GM21576 (cell line): Measurements from ENCODE around the gene TENT5C.

Source experiments
- ATAC-seq: cut with Tn5 transposase; IDR thresholded peaks from one replicate; pipeline ENCODE4 v1.9.1; 2021; ENCODE audit warnings: mild to moderate bottlenecking, moderate library complexity; ENCODE audit not compliant: unreplicated experiment

Gene TENT5C

DNA sequence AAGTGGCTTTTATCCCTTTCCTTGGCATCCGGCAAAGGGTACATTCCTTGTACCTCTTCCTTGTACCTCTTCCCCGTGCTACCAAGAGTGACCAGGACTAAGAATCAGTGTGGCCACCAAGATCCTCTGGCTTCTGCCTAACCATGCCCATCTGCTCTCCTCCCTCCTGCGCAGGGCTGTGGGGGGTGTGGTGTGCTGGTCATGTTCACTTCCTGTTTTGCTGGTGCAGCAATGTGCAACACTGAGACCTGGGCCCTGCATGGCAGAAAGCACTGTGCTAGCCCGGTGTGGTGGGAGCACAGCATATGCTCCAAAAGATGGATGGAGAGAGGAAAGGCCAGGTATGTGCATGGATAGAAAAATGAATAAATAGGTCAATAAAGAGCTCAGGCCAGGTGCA, 33.3 kb upstream of the TENT5C start:
- peak; percentile 55 for ATAC-seq

DNA sequence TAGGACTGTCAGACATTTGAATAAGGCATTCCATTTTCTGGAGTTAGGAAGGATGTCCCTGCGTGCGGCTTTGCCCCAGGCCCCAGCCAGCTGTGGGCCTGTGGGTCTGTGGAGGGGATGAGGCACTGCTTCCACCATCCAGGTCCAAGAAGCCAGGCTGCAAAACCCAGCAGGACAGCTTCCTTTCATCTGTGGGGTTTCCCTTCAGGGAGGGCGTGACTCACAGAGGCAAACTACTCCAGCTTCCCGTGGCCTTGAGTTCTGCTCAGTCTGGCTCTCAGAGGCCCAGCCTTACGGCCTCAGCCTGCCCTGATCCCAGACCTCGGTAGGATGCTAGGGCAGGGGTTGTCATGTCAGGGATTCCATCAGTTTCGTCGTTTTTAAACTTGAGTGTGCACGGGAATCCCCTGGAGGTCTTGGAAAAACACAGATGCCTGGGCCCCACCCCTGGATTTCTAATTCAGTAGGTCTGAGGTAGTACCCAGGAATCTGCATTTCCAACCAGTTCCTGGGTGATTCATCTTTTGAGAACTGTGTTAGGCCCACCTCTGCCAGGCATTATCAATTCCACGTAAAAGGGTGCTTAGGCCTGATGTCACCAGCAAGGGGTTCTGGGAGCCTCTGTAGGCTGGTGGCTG, 32.3 kb upstream of the TENT5C start:
- ATAC-seq, result no peak

DNA sequence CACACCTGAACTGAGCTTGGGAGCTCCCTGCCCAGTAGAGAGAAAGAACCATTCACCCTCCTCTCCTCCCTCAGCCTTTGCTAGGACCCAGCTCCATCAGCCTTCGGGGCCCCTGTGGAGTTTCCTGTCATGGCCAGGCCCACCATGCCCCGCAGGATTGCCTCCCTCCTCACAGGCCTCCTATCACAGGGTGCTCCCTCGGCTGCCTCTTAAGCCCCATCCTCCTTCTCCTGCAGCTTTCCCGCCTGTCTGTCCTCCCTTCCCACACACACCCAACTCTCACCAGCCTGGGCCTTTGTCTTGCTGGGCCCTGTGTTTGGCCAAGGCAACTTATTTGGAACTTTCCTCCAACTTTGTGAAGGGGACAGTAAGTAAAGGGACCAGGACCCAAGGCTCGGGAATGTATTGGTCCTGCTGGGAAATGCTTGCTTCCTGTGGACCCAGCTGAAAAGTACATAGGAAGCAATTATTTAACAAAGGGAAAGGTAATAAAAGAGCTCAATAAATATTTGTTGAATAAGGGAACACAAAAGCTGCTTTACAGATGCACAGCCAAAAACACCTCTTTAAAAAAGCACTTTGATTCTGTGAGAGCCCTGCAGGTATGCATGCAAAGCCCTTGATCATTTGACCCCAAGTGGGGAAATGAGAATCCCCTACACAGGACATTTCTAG, 31.6 kb upstream of the TENT5C start:
- no peak for ATAC-seq

DNA sequence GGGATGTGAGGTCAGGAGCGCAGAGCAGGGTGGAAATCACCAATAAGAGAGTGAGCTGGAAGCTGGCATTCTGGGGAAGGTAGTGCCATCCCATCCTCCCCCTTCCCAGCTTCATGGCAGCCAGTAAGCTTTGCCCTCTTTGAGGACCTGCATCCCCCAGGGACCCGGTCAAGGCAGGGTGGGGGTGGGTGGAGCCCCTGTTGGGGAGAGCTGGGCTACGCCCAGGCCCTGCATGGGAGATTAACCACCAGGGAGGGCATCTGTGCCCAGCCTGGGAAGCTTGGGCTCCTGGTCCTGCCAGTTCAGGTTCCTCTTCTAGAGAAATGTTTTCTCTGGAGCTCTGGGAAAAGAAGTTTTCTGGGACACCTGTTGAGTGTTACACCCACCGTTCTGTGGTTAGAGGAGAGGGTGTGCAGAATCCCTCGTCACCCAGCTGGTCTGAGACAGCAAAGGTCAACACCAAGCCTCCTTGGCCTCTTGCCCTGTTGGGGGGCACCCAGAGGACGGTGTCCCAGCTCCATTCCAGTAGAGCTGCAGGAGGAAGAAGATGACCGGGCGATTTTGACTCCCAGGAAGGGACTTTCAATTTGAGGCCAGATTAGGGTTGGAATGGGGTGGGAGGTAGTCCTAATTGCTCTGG, 30.1 kb upstream of the TENT5C start:
- no peak for ATAC-seq

DNA sequence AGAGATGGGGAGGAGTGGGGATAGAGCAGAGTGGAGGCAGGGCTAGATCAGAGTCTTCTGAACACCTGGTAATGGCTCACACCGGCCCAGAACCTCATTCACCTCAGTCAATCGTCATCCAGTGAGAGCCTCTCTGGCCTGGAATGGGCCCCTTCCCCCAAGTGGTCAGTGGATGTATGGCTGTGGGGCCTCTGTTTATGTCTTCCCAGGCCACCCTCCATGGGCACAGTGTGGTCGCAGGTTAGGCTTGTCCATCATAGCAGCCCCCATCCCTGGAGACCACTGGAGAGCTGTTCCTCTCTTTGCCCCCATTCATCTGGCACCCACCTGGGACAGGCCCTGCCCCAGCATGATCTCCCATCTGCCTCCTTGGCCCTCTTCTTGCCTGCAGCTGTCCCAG, 29.6 kb upstream of the TENT5C start:
- ATAC-seq, result no peak

DNA sequence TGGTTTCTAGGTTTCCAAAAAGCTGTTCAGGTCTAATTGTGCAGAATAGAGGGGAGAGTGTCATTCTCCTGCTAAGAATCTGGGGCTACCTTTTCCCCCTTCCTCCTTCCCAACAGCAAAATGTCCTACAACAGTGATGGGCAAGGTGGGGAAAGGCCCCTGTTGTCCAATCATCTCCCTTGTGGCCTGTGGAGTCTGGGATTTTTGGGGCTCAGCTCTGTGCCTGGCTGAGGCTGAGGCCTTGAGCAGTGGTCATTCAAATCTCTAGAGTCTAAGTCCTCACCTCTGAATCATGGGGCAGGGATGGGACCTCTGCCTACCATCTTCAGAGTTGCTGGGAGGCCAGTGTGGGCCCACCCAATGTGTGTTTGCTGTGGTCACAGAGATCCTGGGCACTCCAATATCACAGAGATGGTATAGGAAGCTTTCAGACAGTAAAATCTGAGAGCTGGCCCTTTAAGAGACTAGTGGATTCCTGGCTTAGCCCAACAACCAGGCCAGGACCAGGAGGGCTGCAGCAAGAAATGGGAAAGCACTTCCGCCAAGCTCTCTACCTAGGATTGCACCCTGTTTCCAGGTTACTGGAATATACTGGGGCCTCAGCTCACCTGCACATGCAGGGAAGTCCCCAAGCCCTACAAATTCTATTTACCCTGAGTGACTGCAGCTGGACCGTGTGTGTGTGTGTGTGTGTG, 28.5 kb upstream of the TENT5C start:
- no peak for ATAC-seq

DNA sequence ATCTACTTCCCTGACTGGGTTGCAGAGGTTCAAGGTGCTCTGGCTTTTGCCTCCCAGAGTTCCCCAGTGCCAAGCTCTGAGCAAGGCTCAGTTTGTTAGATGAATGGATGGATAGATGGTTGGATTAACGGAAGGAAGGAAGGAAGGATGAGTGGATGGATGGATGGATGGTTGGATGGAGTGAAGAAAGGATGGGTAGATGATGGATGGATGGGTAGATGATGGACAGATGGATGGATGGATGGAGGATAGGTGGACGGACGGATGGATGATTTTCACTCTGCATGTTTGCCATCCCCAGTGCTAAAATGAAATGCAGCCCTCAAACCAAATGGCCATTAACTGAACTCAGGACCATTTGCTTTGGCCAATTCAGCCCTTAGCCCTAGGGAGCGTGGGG, 27.4 kb upstream of the TENT5C start:
- ATAC-seq, result no peak

DNA sequence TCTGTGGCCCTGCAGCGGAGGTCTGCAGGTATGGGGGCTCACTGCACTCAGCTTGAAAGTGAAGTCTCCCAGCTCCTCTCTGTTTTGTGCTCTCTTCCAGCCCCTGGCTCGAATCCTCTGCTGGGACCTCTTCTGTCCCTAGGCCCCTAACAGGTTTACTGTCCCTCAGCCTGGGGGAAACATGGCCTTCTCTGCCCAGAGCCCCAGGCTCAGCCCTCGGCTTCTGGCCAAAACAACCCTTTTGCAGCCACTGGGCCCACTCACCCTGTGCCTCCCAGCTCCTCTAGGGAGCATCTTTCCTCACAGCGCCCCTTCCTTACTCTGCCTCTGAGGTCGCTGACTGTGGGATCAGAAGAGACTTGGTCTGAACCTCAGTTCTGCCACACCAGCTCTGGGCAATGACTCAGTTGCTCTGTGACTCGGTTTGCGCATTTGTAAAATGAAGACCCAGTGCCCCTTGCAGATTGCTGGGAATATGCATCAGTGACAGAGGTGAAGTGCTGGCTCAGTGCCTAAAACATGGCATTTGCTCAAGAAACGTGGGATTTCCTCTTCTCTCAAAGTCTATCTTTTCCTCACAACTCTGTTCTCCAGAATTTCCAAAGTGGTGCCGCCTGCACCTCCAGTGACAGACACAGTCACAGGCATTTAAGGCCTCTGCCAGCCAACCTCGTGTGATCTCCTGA, 26.5 kb upstream of the TENT5C start:
- no peak for ATAC-seq

DNA sequence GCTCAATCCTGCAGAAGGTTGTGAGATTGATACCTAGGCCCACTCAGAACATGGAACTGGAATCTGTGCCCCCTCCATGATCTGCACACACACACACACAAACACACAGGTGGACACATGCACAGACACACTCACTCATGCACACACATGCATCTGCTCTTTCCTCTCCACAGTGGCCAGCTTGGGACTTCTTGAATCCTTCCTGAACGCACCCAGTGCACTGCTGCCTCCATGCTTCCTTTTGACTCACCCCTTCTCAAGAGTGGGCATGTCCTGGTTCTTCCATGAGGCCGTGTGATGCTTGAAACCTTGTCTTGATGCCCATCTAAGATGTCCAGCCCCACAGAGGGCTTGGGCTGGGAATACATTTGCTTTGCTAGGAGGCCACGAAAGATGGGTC, 25.4 kb upstream of the TENT5C start:
- ATAC-seq, result no peak

DNA sequence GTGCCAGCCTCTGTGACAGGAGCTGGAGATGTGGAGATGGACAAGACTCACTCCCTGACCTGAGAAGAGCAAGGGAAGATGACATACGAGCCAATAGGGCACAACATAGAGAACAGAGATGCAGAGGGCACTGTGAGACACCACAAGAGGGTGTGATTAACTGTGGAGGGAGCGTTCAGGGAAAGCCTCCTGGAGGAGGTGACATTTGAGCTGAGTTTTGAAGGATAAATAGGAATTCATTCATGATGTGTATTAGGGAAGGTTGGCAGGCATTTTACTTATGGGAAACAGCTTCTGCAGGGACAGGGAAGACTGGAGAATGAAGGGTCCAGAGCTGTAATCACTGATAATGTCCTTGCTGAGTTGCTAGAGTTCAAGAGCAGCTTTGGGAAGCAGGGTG, 25.0 kb upstream of the TENT5C start:
- no peak for ATAC-seq

DNA sequence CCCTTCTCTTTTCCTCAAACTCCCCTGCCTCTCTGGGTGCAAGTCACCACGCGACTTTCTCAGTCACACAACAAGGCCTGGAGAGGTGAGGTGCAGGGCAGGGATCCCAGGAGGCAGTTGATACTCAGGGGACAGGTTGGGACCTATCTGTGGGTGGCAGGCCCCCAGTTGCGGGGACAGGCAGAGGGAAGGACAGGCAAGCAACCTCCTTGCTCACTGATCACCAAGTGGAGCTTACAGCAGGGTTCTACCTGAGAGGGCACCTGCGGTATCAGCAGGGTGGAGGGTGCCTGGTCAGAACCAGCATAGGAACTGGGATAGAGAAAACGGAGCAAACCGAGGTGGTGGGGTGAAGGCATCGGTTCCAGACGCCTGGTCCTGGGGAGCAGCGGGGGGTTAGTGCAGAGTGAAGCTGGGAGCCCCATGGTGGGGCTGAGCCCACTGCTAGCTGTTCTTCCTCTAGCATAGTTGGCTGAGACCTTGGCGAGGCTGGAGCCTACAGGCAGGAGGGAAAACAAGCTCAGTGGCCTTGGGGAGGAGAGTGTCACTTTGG, 24.4 kb upstream of the TENT5C start:
- ATAC-seq, result no peak

DNA sequence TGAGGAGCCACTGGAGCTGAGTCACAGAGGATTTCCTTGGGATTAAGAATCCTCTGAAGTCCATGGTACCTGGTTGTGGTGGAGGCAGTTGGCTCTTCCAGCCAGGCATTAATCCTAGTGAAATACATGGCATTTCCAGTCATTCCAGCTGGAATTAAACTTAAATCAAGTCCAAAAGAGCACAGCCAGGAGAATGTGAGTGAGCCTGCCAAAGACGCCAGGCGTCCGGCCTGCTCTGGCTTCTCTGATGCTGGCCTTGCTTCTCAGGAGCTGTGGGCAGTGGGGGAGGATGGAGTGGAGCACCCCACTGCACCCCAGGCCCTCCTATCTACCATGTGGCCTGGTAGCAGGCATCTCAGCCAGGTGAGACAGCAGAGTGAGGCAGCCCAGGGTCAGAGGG, 23.4 kb upstream of the TENT5C start:
- no peak for ATAC-seq

DNA sequence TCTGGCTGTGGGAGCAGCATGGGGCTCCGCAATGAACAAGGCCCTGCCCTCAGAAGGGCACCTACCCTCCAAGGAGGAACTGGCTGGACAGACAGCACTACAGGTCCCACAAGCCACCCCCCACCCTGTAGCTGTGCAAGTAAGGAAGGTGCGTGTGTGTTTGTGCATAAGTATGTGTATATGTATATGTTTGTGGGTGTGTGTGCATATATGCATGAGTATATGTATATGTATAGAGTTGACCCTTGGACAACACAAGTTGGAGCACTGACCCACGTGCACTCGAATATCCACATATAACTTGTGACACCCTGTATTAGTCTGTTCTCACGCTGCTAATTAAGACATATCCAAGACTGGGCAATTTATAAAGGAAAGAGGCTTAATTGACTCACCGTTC, 22.6 kb upstream of the TENT5C start:
- no peak for ATAC-seq

DNA sequence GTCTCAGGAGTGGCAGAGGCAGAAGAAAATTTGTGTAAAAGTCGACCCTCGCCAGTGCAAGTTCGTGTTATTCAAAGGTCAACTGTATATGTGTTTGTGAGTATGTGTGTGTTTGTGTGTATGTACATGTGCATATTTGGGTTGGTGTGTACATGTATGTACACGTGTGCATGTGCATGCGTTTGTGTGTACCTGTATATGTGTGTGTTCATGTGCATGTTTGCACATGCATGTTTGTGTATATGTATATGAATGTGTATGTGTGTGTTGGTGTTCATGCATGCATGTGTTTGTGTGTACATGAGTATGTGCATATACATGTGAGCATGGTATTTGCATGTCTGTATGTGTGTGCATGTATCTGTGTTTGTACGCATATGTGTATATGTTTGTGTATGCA, 21.7 kb upstream of the TENT5C start:
- no peak for ATAC-seq

DNA sequence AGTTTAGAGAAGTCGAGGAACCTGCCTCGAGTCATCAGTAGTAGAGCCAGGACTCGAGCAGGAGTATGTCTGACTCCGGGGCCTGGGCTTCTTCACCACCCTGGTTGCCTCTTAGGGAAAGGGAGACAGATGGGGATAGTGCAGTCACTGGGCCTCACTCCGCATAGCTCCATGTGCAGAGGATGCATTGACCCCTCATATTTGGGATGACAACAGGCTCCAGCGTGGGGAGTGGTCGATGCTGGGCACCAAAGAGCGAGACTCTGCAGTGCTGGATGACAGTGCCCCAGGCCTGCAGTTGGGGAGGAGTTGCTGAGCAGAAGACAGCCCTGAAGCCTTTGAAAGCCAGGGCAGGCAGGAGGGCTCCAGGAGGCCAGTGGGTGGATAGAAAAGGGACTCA, 20.8 kb upstream of the TENT5C start:
- ATAC-seq, result no peak

DNA sequence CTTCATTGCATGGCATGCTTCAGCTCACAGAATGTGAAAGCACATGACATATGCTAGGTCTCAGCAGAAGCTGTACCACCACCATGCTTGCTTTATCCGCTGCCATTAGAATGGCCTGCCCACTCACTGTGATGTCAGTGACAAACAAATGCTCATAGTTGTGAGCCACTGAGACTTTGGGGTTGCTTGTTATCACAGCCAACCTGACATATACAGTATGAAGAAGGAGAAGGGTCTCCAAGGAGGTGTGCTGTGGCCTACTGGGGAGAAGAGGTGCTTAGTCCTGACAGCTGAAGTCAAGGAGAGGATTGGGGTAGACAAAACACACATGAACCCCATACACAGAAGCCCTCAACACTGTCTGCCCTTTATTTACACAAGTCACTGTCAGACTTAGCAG, 19.5 kb upstream of the TENT5C start:
- ATAC-seq, result no peak

DNA sequence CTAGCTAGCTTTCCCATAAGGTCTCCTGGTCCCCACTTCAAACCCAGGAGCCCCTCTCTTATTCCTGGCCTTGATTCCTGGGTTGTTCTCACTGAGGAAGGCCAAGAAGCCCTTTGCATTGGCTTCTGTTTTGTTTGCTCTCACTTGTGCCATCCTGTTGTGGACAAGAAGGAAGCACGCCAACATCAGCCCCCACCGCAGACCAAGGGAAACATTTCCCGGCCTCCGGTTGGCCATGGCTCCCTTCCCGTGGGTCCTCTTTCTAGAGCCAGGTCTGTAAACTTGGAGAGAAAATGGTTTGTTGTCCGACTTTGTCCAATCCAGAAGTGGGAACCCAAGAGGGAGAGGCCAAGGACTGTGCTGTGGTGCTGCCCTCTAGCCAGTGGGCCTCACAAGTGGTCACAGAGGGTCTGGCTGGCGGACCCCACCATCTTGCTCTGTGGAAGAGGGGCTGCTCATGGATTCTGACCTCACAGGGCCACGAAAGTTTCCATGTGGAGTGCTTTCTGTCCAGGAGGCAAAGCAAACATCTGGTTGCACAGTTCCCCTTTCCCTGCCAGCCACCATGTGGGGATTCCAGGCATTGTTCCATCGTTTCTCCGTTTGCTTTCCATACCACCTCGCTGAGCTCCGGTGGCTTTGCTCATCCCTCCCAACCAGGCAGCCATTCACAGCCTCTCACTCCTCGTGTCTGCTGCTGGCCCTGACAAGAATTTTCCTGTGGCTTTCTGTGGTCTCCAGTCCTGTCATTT, 18.9 kb upstream of the TENT5C start:
- no peak for ATAC-seq

DNA sequence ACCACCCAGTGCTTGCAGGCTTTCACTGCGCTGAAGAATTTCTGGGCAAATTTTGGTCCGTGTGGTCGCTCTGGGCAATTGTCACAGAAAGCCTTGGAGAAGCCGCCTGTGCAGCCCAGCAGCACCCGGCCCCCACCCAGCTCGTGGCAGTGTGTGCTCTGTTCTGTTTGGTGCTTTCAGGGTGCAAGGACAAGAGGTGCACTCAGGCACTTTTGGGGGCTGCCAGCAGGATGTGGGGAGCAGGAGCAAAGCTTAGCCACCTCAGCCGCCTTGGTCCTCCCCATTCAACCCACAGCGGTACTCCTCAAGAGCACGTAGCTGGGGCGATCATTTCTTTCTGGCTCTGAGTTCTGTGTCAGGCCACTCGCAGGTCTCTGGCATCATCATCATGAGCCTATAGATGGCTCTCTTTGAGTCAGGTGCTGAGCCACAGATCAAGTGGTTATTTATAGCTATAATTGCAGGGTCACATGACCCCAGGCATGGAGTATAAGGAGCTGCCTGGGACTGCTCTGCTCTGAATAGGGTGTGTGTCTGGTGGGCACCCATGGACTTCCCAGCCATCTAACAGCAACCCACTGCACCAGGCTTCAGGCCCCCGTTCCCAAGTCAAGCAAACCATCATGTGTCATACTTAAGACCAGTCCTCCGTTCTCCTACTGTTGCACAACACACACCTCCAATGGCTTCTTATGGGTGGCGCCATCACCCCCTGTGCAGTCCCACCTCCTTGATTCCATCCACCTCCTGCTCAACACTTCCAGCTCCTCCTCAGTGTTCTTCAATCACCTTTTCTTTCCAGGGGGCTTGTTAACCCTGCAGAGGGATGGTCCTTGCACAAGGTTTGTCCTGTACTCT, 18.1 kb upstream of the TENT5C start:
- no peak for ATAC-seq

DNA sequence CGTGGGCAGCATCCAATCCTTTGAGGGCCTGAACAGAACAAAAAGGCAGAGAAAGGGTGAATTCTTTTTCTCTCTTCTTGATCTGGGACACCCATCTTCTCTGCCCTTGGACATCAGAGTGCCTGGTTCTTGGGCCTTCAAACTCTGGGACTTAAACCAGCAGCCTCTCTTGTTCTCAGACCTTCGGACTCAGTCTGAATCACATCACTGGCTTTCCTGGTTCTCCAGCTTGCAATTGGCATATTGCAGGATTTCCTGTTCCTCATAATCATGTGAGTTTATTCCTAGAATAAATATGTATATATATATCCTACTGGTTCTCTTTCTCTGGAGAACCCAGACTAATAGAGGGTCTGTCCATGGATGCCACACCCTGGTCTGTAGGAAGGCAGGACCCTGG, 16.3 kb upstream of the TENT5C start:
- ATAC-seq, result no peak
